ELR (cell line): Measurements from ENCODE around the gene TSPAN3.
A peak's percentile ranks its signal among the peaks of the same experiment; 100 is the strongest.

Experiments used
- DNase-seq: peaks from one replicate; pipeline ENCODE4 v3.0.0-alpha.2; 2015; ENCODE audit warnings: low read depth

The TSPAN3 gene

GRCh38 chr15:77070495-77071304 lies at the start of gene TSPAN3:
TSS of gene TSPAN3 (minus strand) at chr15:77071109. CDS start at chr15:77070954, 155 bp downstream.
- DNase-seq = peak; percentile 92

- no peak for DNase-seq
Observed at GRCh38 chr15:77120576-77120975, 49.7 kb upstream of the TSPAN3 start.

GRCh38 chr15:77119446-77119845 lies 48.5 kb upstream of the TSPAN3 start:
- no peak for DNase-seq

GRCh38 chr15:77118882-77119321 lies 48.0 kb upstream of the TSPAN3 start:
- DNase-seq = peak; percentile 74

DNA sequence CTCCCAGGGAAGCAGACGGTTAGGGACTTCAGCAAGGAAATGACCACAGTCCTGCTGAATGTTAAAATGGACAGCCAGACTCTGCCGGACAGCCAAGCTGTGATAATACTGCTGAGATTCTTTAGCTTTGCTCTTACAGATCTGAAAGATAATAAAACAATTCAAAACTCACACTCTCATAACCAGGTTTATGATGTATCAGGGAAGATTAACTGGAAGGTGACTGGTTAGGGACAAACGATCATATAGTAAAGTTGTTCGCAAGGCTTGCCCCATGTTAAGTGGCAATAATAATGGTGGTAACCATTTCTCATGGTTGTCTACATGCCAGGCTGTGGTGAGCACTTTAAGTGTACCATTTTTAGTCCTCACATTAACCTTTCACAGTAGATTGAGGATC lies 44.3 kb upstream of the TSPAN3 start:
- no peak for DNase-seq

- DNase-seq = no peak
Observed at GRCh38 chr15:77112838-77113504, 42.1 kb upstream of the TSPAN3 start.

DNA sequence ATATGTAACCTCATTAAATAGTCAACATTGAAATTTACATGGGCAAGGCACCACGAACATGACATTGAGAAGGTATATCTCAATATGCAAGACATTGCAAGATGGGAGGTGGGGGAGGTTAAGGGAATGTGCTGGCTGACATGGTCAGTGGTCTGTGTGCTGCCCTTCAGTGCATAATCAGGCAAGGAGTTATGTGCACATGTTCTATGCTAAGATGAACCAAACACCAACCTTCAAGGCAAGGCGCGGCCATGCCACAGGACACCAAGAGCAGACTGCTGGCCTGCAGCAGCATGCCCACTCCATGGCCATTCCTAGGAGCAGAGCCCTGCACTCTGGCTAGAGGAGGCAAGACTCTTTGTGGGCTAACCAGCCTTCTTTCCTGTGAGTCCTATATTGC lies 40.9 kb upstream of the TSPAN3 start:
- DNase-seq = no peak

- peak; percentile 54 for DNase-seq
Observed at GRCh38 chr15:77107531-77108355, 36.8 kb upstream of the TSPAN3 start.

- DNase-seq = no peak
Observed at GRCh38 chr15:77107068-77107467, 36.2 kb upstream of the TSPAN3 start.

- no peak for DNase-seq
Observed at GRCh38 chr15:77104155-77104554, 33.2 kb upstream of the TSPAN3 start.

DNA sequence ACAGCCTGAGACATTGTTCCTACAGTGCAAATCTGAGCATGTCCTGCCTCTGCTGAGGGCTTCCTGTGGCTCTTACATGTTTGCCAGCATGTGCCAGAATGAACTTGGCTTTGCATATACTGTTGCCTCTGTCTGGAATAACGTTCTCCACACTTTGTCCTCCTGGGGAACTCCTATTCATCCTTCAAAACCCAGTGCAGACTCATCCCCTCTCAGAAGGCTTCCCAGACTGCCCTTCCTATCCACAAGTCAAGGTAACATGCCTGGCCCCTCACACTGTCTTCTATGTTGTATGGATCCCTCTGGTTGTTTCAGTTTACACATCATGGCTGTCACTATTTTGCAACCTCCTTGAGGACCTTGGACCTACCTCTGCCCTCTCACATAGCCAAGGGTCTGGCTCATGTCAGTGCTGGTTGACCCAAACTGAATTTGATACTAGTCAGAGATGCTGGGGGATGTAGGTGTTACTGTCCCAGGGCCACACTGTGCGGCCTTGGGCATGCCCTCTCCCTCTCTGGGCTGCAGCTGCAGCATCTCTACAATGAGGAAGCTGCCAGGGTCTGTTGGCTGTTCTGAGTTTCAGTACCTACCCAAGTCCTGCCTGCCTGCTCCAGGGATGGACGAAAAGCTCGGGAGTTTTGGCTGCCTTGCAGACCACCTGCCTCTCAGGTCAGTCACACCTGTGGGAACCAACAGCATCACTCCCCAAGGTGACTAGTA lies 29.0 kb upstream of the TSPAN3 start:
- DNase-seq = no peak

DNA sequence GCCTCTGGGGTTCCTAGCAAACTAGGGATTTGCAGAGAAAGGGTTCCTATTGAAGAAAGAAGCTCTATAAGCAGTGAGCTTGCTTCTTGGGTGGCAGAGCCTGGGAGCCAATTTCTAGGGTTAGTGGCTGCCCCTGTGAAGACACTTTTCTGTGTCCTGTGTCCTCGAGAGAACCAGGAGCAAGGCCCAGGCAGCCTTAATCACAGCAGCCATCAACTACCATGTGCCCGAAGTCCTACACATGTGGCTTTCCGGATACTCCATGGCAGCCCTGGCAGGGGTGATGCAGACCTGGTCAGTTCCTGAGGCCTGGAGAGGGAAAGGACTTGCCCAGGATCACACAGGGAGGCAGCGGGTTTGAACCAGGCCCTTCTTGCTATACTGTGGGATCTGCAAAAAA lies 27.7 kb upstream of the TSPAN3 start:
- no peak for DNase-seq

DNA sequence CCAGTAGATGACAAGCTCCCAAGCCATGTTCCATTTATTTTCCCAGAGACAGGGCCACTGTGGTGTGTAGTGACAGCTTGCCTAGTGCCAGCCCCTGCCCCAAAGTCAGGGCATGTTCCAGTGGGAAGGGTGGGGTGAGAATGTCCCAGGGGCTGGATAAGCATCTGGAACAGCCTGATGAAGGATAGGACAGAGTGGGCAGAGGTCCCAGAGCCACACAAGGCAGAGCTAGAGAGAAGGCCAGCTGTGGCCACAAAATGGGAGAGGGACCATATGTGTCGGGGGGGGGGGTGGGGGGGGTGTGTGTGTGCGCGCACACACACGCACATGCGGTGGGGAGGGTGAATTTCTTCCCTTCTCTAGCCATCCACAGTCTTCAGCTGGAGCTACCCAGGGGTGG lies 27.0 kb upstream of the TSPAN3 start:
- no peak for DNase-seq

- DNase-seq = no peak
Observed at GRCh38 chr15:77097248-77097721, 26.4 kb upstream of the TSPAN3 start.

DNA sequence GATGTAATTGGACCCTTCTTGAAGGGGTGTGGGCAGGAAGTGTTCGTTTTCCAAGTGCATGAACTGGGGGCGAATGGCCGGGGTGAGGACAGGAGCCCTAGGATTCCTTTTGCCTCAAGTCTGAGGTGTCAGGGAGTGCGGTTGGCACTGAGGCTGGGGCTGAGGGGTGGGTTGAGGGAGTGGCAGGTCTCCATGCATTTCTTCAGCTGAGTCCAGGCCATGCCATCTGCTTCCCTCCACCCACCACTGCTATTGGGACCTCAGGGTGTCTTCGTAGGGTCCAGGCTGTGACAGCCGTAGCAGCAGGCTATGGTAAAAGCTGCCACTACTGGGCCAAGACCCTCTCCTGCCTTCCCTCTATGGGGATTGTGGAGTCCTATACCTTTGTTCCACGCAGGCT lies 25.6 kb upstream of the TSPAN3 start:
- no peak for DNase-seq

DNA sequence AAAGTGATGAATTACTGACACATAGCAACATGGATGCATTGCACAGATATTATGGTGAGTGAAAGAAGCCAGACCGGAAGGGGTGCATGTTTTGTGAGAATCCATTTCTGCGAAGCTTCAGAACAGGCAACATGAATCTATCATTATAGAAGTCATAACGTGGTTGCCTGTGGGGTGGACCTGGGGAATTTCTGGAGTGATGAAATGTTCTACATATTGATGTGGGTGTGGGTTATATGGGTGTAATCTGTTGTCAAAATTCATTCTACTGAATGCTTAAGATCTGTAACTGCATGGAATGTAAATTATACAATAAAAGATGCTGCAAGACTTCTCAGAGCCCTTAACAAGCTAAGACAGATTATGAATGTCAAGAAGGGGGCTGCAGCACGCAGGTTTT lies 25.2 kb upstream of the TSPAN3 start:
- DNase-seq = no peak

- peak; percentile 17 for DNase-seq
Observed at GRCh38 chr15:77094397-77095030, 23.6 kb upstream of the TSPAN3 start.

GRCh38 chr15:77093436-77093835 lies 22.5 kb upstream of the TSPAN3 start:
- DNase-seq = no peak

DNA sequence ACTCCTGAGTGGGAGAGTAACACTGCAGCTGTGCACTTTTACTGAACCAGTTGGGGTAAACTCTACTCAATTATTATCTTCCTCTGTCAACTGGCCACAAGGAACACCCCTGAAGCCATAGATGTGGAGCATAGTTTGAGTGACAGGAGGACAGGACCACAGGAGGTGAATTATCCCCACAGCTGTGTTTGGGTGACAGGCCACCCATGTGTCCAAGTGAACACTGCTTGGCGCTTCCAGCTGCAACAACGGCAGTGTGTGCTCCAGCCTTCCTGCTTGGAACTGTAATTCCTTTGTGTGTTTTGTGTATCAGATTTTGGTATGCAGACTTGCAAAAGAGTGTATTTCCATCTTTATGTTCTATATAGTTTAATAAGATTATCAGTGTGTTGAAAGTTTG lies 20.2 kb upstream of the TSPAN3 start:
- no peak for DNase-seq

GRCh38 chr15:77087213-77087612 lies 16.3 kb upstream of the TSPAN3 start:
- DNase-seq = no peak

- peak; percentile 41 for DNase-seq
Observed at GRCh38 chr15:77085297-77085696, 14.4 kb upstream of the TSPAN3 start.
